Caco-2 (cell line): ENCODE data around the gene FBXW8. TPM values are rescaled to one million over a fixed set of nuclear protein-coding genes. Genes with fewer than 3 reads are reported as not detected.

ENCODE experiments used
- BruUV-seq: library from RNA; stranded (reverse); fragments of 400-500 nt; replicated peaks from 2 replicates; lab custom pipeline; 2021; lab: Mats Ljungman, UMichigan
- CTCF ChIA-PET: fragments of 300-600 bp; sonication (Branson Sonifier 250); formaldehyde crosslinking; loops from one replicate; lab custom pipeline; 2022; ENCODE audit warnings: antibody characterized with exemption; lab: Charles Lee
- POLR2A ChIA-PET: fragments of 300-600 bp; sonication (Branson Sonifier 250); formaldehyde crosslinking; loops from one replicate; lab custom pipeline; 2022; ENCODE audit warnings: antibody characterized with exemption; lab: Charles Lee
- DNase-seq, 2 experiments: peaks; one replicate each; pipeline versions ENCODE4 v3.0.0 to v3.0.0-alpha.2; 2020 to 2022
- H3K27me3 ChIP-seq: replicated peaks from 2 replicates; pipeline ENCODE4 v1.6.0; 2011; ENCODE audit warnings: low read length; ENCODE audit not compliant: control insufficient read depth, insufficient read depth
- H3K36me3 ChIP-seq: 2 replicates; pipeline ENCODE4 v1.5.1; 2011; ENCODE audit warnings: low read length; ENCODE audit not compliant: control insufficient read depth, insufficient read depth
- H3K4me1 ChIP-seq: fragments of 250-450 bp; sonication (Bioruptor Pico); 2 replicates; pipeline ENCODE4 v1.5.1; 2020; ENCODE audit warnings: mild to moderate bottlenecking
- H3K4me3 ChIP-seq: 2 replicates; pipeline ENCODE4 v1.5.1; 2011; ENCODE audit warnings: low read depth, mild to moderate bottlenecking, control low read depth, low read length
- H3K9me3 ChIP-seq: fragments of 250-450 bp; sonication (Bioruptor Pico); 2 replicates; pipeline ENCODE4 v1.5.1; 2020; ENCODE audit warnings: mild to moderate bottlenecking, moderate library complexity
- H3K27ac Mint-ChIP-seq: one replicate; pipeline ENCODE4 v1.8.0; 2022; ENCODE audit warnings: mixed read lengths; ENCODE audit not compliant: unreplicated experiment
- H3K27me3 Mint-ChIP-seq: one replicate; pipeline ENCODE4 v1.8.0; 2022; ENCODE audit warnings: mixed read lengths; ENCODE audit not compliant: insufficient read depth, unreplicated experiment
- H3K36me3 Mint-ChIP-seq: one replicate; pipeline ENCODE4 v1.8.0; 2022; ENCODE audit warnings: mild to moderate bottlenecking, mixed read lengths; ENCODE audit not compliant: insufficient read depth, unreplicated experiment
- H3K4me1 Mint-ChIP-seq: one replicate; pipeline ENCODE4 v1.8.0; 2022; ENCODE audit warnings: low read depth, mixed read lengths; ENCODE audit not compliant: unreplicated experiment
- H3K4me3 Mint-ChIP-seq: one replicate; pipeline ENCODE4 v1.8.0; 2022; ENCODE audit warnings: mild to moderate bottlenecking, moderate library complexity, mixed read lengths; ENCODE audit not compliant: unreplicated experiment
- H3K9me3 Mint-ChIP-seq: one replicate; pipeline ENCODE4 v1.8.0; 2022; ENCODE audit warnings: mixed read lengths; ENCODE audit not compliant: unreplicated experiment
- CTCF ChIP-seq, 2 experiments: fragments of 200-600 bp in 1 of 2; IDR thresholded peaks; 1 replicate in 1 of 2; 2 replicates in 1 of 2; pipeline versions ENCODE4 v1.5.1 to v1.8.0; 2011 to 2022; ENCODE audit warnings: antibody characterized with exemption in 1 of 2, control low read depth in 1 of 2, inconsistent platforms in 1 of 2, low read depth in 1 of 2, low read length in 1 of 2, mild to moderate bottlenecking in 1 of 2, moderate library complexity in 1 of 2; ENCODE audit not compliant: insufficient read depth in 1 of 2, severe bottlenecking in 1 of 2, unreplicated experiment in 1 of 2
- intact Hi-C: fragments of 100-400 bp; cut with micrococcal nuclease; formaldehyde crosslinking; loops from one replicate; pipeline ENCODE4 v1.10.0; 2022; ENCODE audit not compliant: unreplicated experiment
- total RNA-seq: library from RNA; stranded (reverse); gene quantifications from 2 replicates; pipeline ENCODE4 v1.2.3, GENCODE V29; 2022

FBXW8 gene
- total RNA-seq, 1 experiment from 2014 or later: 12.2 TPM

- Mint-ChIP-seq H3K9me3 (no peaks in the 10 kb centered on the region), H3K4me1 (peaks cover 34% of the 10 kb centered on the region), H3K36me3 (peaks cover 11% of the 10 kb centered on the region), H3K27ac (no peak overlapping the region), H3K4me3 (no peak overlapping the region), H3K27me3 (no peaks in the 10 kb centered on the region)
- POLR2A ChIA-PET: no interaction called here
- H3K36me3 ChIP-seq: no peaks in the 10 kb centered on the region
- BruUV-seq: no TSS peak
- H3K9me3 ChIP-seq: no peaks in the 10 kb centered on the region; the same call in 1 of the 2 replicates
- no peak for DNase-seq
- H3K4me1 ChIP-seq: peaks cover 44% of the 10 kb centered on the region
- CTCF ChIA-PET: no interaction called here
- H3K27me3 ChIP-seq: no peaks in the 10 kb centered on the region
- no peak for TF ChIP-seq CTCF (IDR thresholded peaks at IDR 0.05; ENCODE audit: insufficient read depth in 1 of 2, low read depth in 1 of 2, low read length in 1 of 2, severe bottlenecking in 1 of 2, unreplicated experiment in 1 of 2)
- intact Hi-C loops: no loop called here
- H3K4me3 ChIP-seq: no peak overlapping the region
Measured at GRCh38 chr12:116920939-116921338, 10.2 kb downstream of the FBXW8 start.

- ChIA-PET CTCF (no interaction called here), POLR2A (no interaction called here)
- no TSS peak for BruUV-seq
- DNase-seq: no peak
- H3K27me3 Mint-ChIP-seq: no peaks in the 10 kb centered on the region
- Histone ChIP-seq H3K36me3 (no peaks in the 10 kb centered on the region), H3K4me3 (no peak overlapping the region), H3K4me1 (peaks cover 32% of the 10 kb centered on the region), H3K27me3 (no peaks in the 10 kb centered on the region), H3K9me3 (no peaks in the 10 kb centered on the region; the same call in 1 of the 2 replicates)
- H3K4me1 Mint-ChIP-seq: peaks cover 21% of the 10 kb centered on the region
- no peak for TF ChIP-seq CTCF (IDR thresholded peaks at IDR 0.05; ENCODE audit: insufficient read depth in 1 of 2, low read depth in 1 of 2, low read length in 1 of 2, severe bottlenecking in 1 of 2, unreplicated experiment in 1 of 2)
- H3K27ac Mint-ChIP-seq: no peak overlapping the region
- intact Hi-C loops: no loop called here
- peaks cover 1% of the 10 kb centered on the region for H3K36me3 Mint-ChIP-seq
- no peaks in the 10 kb centered on the region for H3K9me3 Mint-ChIP-seq
- no peak overlapping the region for H3K4me3 Mint-ChIP-seq
Measured at GRCh38 chr12:116922194-116922897, 11.6 kb downstream of the FBXW8 start.

GRCh38 chr12:116924558-116925453, 14.1 kb downstream of the FBXW8 start:
- intact Hi-C loops: no loop called here
- H3K4me1 Mint-ChIP-seq: peaks cover 5% of the 10 kb centered on the region
- H3K36me3 Mint-ChIP-seq: peaks cover 18% of the 10 kb centered on the region

More at GRCh38 chr12:116924558-116925453, 14.1 kb downstream of the FBXW8 start:
- Mint-ChIP-seq H3K27me3 (no peaks in the 10 kb centered on the region), H3K27ac (no peak overlapping the region), H3K4me3 (no peak overlapping the region), H3K9me3 (no peaks in the 10 kb centered on the region)
- no peak for TF ChIP-seq CTCF (IDR thresholded peaks at IDR 0.05; ENCODE audit: insufficient read depth in 1 of 2, low read depth in 1 of 2, low read length in 1 of 2, severe bottlenecking in 1 of 2, unreplicated experiment in 1 of 2)
- ChIA-PET POLR2A (no interaction called here), CTCF (no interaction called here)
- H3K4me3 ChIP-seq: no peak overlapping the region
- peaks cover 9% of the 10 kb centered on the region for H3K4me1 ChIP-seq
- no TSS peak for BruUV-seq
- H3K9me3 ChIP-seq: no peaks in the 10 kb centered on the region
- no peaks in the 10 kb centered on the region for H3K27me3 ChIP-seq
- no peaks in the 10 kb centered on the region for H3K36me3 ChIP-seq
- no peak for DNase-seq
